ENCODE results near the gene SBF2.

The SBF2 gene

GRCh38 chr11:10317776-10318526, 23.9 kb upstream of the SBF2 start:
- no peak for DNase-seq (ENCODE audit: low read depth)

DNA sequence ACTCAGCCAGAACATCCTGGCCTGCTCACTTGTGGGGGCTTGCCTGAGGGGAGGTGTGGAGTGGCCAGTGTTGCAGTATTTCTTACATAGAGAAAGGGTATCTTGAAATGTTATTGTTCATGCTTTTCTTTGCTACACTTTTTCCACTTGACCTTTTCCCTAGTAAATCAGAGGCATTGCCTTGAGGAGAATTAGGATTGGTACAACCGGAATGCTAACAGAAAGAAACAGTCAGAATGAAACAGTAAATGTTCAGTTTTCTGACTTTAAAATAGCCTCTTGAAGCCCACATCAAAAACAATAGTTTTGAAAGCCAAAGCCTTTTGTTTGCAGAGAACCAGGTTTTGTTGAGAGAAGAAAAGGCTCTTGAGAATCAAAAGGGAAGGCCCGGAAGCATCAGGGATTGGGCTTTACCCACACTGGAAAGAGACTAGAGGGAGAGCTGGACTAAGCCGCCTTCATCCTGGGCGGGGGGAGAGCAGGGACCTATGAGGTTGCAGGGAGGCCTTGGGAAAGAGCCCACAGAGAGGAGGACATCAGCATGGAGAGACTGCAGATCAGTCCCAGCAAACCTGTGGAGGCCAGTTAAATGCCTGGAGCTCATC, 23.2 kb upstream of the SBF2 start:
- DNase-seq (ENCODE audit: low read depth), result no peak

DNA sequence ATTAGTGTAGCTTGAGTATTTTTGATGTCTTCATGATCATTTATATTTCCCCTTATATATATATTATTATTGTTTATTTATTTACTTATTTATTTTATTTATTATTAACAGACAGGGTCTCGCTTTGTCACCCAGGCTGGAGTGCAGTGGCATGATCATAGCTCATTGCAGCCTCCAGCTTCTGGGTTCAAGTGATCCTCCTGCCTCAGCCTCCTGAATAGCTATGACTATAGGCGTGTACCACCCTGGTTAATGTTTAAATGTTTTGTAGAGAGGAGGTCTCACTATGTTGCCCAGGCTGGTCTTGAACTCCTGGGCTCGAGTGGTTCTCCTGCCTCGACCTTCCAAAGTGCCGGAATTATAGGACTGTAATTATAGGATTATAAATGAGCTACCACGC, 21.1 kb upstream of the SBF2 start:
- no peak for DNase-seq (ENCODE audit: low read depth)

GRCh38 chr11:10314199-10315072, 20.4 kb upstream of the SBF2 start:
- DNase-seq (ENCODE audit: low read depth), result peak; percentile 78

GRCh38 chr11:10311802-10312201, 17.8 kb upstream of the SBF2 start:
- DNase-seq (ENCODE audit: low read depth), result no peak

GRCh38 chr11:10310301-10310841, 16.4 kb upstream of the SBF2 start:
- DNase-seq (ENCODE audit: low read depth), result no peak

DNA sequence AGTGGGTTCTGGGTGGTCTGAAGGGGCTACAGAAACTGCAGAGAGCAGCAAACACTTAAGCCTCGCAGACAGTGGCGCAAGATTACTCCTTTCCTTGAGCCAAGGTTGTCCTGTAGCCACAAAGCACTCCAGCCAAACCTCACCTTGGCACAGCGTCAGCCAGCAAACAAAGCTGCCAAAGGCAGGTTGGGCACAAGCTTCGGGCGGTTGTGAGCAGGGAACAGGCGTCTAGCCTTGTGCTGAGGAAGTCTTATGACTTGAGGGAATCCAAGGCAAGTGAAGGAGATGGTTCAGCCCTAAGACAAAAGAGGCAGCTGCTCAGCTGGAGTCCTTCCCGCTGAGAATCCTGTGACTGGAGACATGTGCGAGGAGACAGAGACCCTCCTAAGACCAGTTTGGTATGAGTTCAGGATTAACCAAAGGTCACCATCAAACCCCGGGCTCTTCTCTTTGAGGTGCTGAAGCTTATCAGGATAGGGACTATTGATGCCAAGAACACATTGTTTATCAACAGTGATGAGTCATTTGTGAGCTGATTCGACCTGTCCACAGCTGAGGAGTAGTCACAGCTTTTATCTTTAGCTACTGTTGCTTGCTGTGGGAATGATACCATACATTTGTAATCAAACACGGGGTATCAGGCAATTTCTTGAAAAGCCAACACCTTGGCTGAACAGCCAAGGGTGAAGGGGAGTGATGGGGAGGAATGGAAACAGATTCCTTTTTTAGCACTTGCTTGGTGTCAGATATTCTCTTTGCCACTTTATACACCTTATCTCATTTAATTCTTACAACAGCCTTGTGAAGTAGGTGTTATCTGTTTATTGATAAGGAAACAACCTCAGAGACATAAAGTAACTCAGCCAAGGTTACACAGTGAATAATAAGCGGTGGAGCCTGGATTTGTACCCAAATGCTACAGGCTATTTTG, 15.4 kb upstream of the SBF2 start:
- DNase-seq (ENCODE audit: low read depth), result peak; percentile 82

DNA sequence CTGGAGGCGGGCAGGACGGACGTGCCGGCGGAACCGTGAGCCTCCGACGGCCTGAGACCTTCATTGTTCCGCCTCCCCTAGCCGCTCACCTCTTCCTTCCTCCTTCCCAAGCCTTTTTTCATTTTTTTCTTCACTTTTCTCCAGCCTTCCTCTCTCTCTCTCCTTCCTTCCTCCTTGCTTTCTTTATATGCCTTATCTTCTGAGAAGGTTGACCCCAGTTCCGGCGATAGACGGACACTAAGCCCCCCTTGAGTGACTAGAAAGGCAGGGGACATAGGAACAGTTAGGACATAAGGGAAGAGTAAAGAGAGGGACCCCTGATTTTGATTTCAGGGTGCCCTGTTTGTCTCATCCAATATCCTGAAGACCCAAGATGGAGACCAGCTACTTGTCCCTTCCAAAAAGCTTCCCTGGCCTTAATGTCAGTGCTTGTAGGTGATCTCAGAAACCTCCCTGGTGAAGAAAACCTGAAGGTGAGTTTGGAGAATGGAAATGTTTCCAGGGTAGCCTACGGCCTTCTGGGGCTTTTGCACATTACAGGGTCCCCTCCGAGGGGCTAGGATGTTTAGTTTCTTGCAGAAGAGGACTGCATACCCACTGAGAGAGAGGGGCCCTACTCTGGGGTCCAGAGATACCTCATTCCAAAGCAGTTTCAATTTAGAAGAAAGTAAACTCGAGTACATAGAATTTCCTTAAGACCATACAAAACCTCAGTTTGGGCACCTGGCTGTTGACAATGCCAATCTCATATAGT, 14.4 kb upstream of the SBF2 start:
- no peak for DNase-seq (ENCODE audit: low read depth)

GRCh38 chr11:10307400-10308200, 13.6 kb upstream of the SBF2 start:
- DNase-seq (ENCODE audit: low read depth), result peak; percentile 84

GRCh38 chr11:10307022-10307399, 13.0 kb upstream of the SBF2 start:
- DNase-seq (ENCODE audit: low read depth), result peak; percentile 53

DNA sequence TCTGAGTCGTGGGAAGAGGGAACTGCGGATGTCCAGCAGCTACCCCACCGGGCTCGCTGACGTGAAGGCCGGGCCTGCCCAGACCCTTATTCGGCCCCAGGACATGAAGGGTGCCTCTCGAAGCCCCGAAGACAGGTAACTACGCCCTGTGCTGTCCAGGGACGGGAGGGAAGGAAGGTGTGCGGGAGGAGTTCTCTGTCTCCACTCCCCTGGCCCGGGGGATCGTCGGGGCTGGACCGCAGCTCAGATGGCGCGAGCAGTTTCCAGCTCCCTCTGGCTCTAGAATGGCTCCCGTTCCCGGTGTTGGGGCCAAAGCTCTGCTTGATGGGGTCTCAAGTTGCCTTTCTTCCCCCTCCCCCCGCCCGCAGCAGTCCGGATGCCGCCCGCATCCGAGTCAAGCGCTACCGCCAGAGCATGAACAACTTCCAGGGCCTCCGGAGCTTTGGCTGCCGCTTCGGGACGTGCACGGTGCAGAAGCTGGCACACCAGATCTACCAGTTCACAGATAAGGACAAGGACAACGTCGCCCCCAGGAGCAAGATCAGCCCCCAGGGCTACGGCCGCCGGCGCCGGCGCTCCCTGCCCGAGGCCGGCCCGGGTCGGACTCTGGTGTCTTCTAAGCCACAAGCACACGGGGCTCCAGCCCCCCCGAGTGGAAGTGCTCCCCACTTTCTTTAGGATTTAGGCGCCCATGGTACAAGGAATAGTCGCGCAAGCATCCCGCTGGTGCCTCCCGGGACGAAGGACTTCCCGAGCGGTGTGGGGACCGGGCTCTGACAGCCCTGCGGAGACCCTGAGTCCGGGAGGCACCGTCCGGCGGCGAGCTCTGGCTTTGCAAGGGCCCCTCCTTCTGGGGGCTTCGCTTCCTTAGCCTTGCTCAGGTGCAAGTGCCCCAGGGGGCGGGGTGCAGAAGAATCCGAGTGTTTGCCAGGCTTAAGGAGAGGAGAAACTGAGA, 12.2 kb upstream of the SBF2 start:
- DNase-seq (ENCODE audit: low read depth), result no peak

GRCh38 chr11:10305262-10305963, 11.4 kb upstream of the SBF2 start:
- no peak for DNase-seq (ENCODE audit: low read depth)

DNA sequence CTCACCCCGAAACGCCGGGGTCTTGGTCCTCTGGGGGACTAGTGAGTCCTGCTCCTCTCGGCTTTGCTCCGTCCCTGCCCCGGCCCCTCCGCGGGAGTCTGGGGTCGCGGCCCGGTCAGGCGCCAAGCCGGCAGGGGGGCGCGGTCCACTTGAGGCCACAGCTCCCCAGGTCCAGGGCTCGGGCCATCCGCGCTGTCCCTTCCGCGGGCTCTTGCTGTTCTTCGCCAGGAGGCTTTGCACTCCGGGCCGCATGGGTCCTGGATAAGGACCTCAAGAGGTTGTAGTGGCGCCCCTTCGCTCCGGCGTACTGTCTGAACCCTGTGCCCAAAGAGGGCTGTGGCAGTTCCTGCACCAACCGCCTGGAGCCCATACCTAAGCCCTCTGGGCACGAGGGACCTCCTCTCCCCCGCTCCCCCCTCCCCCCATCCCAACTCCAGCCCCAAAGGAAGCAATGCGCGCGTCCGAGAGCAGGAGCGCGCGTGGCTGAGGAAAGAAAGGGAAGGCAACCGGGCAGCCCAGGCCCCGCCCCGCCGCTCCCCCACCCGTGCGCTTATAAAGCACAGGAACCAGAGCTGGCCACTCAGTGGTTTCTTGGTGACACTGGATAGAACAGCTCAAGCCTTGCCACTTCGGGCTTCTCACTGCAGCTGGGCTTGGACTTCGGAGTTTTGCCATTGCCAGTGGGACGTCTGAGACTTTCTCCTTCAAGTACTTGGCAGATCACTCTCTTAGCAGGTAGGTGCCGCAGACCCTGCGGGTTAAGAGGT, 10.7 kb upstream of the SBF2 start, which contains the start of gene ADM:
Gene ADM, plus strand, starts transcription at position 579 of the 767 bp plus-strand sequence. CDS start 628 bp downstream, outside the sequence.
- no peak for DNase-seq (ENCODE audit: low read depth)

DNA sequence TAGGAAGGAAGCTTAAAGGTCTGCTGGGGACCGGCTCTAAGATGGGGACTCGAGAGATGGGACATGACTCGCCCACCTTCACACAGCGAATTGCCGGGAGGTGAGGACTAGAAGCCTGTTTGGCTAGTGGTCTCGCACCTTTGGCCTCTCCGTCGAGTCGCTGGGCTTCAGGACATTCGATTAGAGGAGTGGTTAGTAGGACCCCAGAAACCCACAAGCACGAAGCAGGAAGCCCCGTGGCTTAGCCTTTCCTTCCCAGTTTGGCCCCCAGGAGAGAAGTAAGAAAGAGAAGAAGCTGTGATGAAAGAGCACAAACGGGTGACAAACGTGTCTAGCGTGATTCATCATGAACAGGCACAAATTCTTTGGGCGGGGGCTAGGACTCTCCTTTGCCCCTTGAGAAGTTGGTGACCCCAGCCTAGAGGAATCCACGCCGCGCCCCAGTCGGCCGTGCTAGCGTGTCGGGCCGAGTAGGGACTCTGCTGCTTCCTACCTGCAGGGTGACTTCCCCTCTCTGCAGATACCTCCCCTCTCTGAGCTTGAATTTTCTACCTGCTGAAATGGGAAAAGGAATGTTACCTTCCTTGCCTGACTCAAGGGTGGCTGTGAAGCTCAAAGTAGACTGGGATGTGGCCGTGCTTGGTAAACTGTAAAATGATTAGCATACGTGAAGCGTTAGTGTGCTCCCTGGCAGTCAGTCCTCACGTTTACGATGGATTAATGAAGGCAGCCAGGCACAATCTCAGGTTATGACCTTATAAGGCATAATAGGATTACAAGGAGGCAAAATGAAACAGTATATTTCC, 9.7 kb upstream of the SBF2 start:
- no peak for DNase-seq (ENCODE audit: low read depth)

DNA sequence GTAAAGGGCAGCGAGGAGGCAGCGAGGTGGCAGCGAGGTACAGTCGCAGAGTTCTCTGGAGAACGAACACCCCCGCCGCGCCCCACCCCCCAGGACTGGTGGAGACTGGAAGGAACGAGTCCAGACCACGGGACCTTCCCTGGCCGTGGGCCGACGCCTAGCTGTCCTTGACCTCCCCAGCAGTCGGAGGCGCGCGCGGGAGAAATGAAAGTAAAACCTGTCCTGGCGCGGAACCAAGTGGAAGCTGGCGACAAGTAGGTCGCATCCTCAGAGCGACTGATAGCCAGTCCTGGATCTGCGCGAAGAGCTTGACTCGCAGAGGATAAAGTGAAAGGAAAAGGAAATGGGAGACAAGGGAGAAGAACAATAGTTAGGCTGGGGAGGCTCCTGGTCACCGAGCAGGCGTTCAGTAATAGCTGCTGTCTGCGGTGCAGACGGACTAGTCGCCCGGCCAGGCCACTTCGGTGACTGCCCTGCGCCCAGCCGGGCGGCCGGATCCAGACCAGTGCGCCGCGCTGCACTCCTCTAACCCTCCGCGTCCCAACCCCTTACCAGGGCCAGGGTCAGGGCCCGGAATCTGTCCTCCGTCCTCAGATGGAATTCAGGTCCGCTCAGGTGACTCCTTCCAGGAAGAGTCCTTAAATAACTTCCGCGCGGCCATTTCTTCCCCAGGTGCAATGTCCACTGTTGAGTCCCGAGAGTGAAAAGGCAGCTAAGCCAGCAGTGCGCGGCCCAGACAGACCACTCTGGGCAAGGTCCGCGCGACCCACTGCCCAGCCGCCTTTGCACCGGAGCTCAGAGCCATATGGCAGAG, 8.9 kb upstream of the SBF2 start:
- no peak for DNase-seq (ENCODE audit: low read depth)

- DNase-seq (ENCODE audit: low read depth), result no peak
Observed at GRCh38 chr11:10302359-10302743, 8.3 kb upstream of the SBF2 start.
